KOPT-K1 (cell line): ENCODE measurements around the gene OOSP4B.
"Not testable (repeated sequence)": the region's sequence is repeated elsewhere in the genome, so short reads cannot be mapped to it uniquely, and the experiment has no call there.

Experiments
- H3K27ac ChIP-seq: fragments of 200-600 bp; sonication (generic); 2 replicates; pipeline ENCODE4 v1.5.1; 2016; ENCODE audit warnings: antibody characterized with exemption, mild to moderate bottlenecking, low read depth, low read length; ENCODE audit not compliant: poor library complexity, severe bottlenecking
- H3K36me3 ChIP-seq: fragments of 200-600 bp; sonication (generic); 2 replicates; pipeline ENCODE4 v1.5.1; 2017; ENCODE audit warnings: antibody characterized with exemption, mild to moderate bottlenecking, low read length, moderate library complexity; ENCODE audit not compliant: insufficient read depth
- H3K9me3 ChIP-seq: fragments of 200-600 bp; sonication (generic); 2 replicates; pipeline ENCODE4 v1.5.1; 2017; ENCODE audit warnings: antibody characterized with exemption, low read length, mild to moderate bottlenecking; ENCODE audit not compliant: insufficient read depth, poor library complexity, severe bottlenecking

The OOSP4B gene

DNA sequence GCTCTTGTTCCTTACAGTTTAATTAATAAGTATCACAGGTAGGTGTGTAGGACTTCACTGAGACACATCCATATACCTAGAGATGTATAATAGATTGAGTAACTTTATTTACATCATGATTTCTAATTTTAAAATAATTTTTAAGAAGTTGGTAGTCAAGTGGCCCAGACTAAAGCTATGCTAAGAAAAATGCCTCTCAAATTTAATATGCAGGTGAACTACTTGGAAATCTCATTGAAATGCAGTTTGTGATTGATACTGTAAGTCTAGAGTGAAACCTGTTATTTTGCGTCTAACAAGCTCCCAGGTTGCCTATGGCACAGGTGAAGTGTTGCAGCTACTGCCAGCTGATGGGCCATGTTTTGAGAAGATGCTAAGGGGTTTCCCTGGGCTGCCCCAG, at the start of gene OOSP4B:
Gene OOSP4B, plus strand, starts transcription at position 301 of the 400 bp plus-strand sequence.
- no peaks in the 10 kb centered on the region for H3K36me3 ChIP-seq
- no peak within 1 kb of the TSS for H3K27ac ChIP-seq
- H3K9me3 ChIP-seq, result no peaks in the 10 kb centered on the region

DNA sequence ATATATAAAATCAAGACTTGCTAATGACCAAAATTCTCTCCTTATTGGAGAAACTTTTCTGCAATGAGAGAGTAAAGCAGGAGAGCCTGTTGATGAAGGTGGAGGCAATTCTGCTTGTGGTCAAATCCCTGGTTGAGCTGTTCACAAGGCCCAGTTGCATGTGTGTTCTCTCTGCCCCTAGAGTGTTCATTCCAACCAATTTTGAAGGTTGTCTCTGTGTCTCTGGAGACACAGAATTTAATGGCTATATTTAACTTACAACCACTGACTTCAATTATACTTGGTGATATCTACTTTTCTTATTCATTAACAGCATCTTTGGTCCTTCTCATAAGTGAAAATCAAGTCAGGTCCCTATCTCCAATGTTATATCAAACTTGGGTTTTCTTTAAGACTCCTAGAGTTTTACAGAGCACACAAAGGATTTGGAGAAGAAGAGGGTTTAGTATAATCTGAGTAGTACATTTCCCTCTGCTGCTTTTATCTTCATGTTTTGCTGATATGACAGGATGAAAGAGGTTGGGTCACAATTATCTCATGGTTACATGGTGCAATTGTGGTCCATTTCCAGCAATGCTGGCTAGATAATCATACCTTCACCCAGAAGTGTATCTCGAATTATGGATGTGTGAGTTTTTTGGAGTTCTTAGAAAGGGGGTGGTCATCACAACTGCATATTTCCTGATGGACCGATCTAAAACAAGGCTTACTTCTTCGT, 49.1 kb upstream of the OOSP4B start:
- Histone ChIP-seq H3K9me3 (no peaks in the 10 kb centered on the region), H3K27ac (no peak overlapping the region), H3K36me3 (no peaks in the 10 kb centered on the region)

GRCh38 chr11:59968395-59968783, 48.6 kb upstream of the OOSP4B start:
- H3K36me3 ChIP-seq, result no peaks in the 10 kb centered on the region
- no peak overlapping the region for H3K27ac ChIP-seq

GRCh38 chr11:59973097-59973496, 43.9 kb upstream of the OOSP4B start:
- H3K9me3 ChIP-seq, result no peaks in the 10 kb centered on the region
- H3K27ac ChIP-seq, result no peak overlapping the region
- no peaks in the 10 kb centered on the region for H3K36me3 ChIP-seq

More at GRCh38 chr11:59968395-59968783, 48.6 kb upstream of the OOSP4B start:
- H3K9me3 ChIP-seq, result no peaks in the 10 kb centered on the region

GRCh38 chr11:59981106-59981770, 35.7 kb upstream of the OOSP4B start:
- no peak overlapping the region for H3K27ac ChIP-seq
- H3K9me3 ChIP-seq, result no peaks in the 10 kb centered on the region
- no peaks in the 10 kb centered on the region for H3K36me3 ChIP-seq

- H3K27ac ChIP-seq, result not testable (repeated sequence)
These were observed 34.9 kb upstream of the OOSP4B start for GRCh38 chr11:59982037-59982436.

GRCh38 chr11:59983212-59983611, 33.8 kb upstream of the OOSP4B start:
- Histone ChIP-seq H3K9me3 (no peaks in the 10 kb centered on the region), H3K36me3 (no peaks in the 10 kb centered on the region), H3K27ac (no peak overlapping the region)

More at GRCh38 chr11:59982037-59982436, 34.9 kb upstream of the OOSP4B start:
- not testable (repeated sequence) for H3K36me3 ChIP-seq, H3K9me3 ChIP-seq

DNA sequence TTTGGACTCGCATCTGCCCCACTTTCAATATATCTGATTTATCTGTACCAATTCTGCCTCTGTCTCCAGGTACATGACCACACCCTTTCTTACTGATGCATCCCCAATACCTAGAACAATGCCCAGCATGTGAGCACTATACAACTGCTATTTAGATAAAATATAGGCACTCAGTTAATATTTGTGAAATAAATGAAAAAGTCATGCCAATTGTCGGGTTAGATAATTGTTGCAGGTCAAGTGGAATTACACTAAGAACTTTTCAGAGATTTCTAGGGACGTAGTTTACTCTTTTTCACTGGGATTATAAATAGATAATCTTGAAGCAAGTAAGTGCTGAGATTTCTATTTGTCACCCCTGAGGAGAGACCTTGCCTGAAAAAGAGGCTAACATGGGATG, 32.6 kb upstream of the OOSP4B start:
- H3K27ac ChIP-seq, result no peak overlapping the region
- H3K36me3 ChIP-seq, result no peaks in the 10 kb centered on the region
- no peaks in the 10 kb centered on the region for H3K9me3 ChIP-seq

- no peaks in the 10 kb centered on the region for H3K36me3 ChIP-seq
- no peaks in the 10 kb centered on the region for H3K9me3 ChIP-seq
- no peak overlapping the region for H3K27ac ChIP-seq
These were observed 26.6 kb upstream of the OOSP4B start for GRCh38 chr11:59990421-59990820.

- Histone ChIP-seq H3K27ac (no peak overlapping the region), H3K36me3 (no peaks in the 10 kb centered on the region)
These were observed 24.6 kb upstream of the OOSP4B start for GRCh38 chr11:59992425-59992824.

DNA sequence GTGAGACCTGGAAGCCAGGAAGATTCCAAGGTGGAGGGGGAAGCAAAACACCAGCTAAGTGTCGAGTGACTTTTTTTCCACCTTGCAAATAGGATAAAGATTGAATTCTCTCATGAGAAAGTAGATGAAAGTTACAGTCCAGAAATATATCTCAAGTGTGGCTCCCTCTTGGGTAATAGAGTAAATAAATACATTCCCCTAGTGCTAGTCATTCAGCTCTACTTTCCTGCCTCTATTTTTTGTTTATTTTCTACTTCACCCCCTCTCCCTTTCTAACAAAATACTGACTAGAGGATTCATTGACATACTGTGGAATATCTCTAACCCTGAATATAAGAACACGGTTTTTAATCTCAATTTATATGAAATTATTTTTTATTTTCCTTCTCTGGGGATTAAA, 19.2 kb upstream of the OOSP4B start:
- H3K27ac ChIP-seq, result no peak overlapping the region
- no peaks in the 10 kb centered on the region for H3K36me3 ChIP-seq
- H3K9me3 ChIP-seq, result no peaks in the 10 kb centered on the region

More at GRCh38 chr11:59992425-59992824, 24.6 kb upstream of the OOSP4B start:
- no peaks in the 10 kb centered on the region for H3K9me3 ChIP-seq

DNA sequence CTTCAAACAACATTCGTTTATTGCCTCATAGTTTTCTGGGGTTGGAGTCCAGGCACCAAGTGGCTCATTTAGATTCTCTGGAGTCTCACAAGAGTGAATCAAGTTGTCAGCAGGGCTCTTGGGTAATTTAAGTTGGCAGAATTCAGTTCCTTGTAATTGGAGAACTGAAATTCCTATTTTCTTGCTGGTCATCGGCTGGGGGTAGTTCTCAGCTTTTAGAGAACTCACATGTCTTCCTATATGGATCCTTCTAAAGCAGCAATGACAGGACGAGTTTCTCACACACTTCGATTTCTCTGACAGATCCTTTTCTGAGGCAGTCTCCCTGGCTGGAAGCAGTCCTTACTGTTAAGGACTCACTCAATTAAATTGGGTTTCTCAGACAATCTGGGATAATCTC, 17.3 kb upstream of the OOSP4B start:
- Histone ChIP-seq H3K36me3 (no peaks in the 10 kb centered on the region), H3K27ac (no peak overlapping the region), H3K9me3 (no peaks in the 10 kb centered on the region)

DNA sequence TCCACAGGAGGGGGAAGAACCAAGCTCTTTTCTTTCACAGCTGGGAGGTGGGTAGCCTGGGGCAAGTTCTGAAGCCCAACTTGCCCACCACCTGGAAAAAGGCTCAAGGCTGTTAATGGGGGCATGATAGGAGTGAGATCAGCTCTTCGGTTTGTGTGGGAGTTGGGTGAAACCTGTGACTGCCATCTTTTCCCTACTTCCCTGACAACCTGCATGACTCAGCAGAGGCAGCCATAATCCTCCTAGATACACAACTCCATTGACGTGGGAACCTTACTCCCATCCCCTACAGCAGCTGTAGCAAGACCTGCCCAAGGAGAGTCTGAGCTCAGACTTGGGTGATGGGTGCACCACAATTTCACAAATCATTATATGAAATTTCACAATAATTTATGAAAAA, 13.3 kb upstream of the OOSP4B start:
- H3K9me3 ChIP-seq, result no peaks in the 10 kb centered on the region
- no peaks in the 10 kb centered on the region for H3K36me3 ChIP-seq
- H3K27ac ChIP-seq, result no peak overlapping the region

GRCh38 chr11:60005360-60005759, 11.6 kb upstream of the OOSP4B start:
- H3K27ac ChIP-seq, result no peak overlapping the region
- H3K36me3 ChIP-seq, result no peaks in the 10 kb centered on the region
- H3K9me3 ChIP-seq, result no peaks in the 10 kb centered on the region

DNA sequence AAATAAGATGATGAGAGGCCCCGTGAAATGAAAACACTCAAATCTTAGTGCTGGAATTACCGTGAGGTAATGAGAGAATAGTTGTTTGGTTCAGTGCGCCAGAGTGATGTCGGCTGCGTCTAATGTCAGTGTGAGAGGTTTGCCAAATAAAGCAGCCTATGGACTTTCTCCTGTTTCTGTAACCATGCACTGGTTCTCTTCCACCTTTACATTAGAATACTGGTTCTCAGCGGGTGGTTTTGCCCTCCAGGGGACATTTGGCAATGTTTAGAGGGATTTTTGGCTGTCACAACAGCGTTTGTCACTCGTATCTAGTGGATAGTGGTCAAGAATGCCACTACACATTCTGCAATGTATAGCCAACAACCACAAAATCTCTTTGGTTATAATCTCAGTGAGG, 1.1 kb downstream of the OOSP4B start:
- H3K36me3 ChIP-seq, result no peaks in the 10 kb centered on the region
- H3K9me3 ChIP-seq, result no peaks in the 10 kb centered on the region
- H3K27ac ChIP-seq, result no peak overlapping the region

- H3K36me3 ChIP-seq, H3K27ac ChIP-seq, H3K9me3 ChIP-seq: not testable (repeated sequence)
These were observed 3.4 kb downstream of the OOSP4B start for GRCh38 chr11:60020376-60020775.
